Caki2 (cell line): ENCODE measurements around the gene PHOX2A. TPM values are rescaled to one million over a fixed set of nuclear protein-coding genes. Genes with fewer than 3 reads are reported as not detected.

Experiments used
- DNase-seq: peaks from one replicate; pipeline ENCODE4 v3.0.0-alpha.2; 2015; ENCODE audit warnings: low read depth
- in situ Hi-C: cut with HindIII; loops from 2 replicates; pipeline ENCODE4 v1.10.0; 2016; ENCODE audit warnings: low sequenced_read_pairs, low pct_unique_long_range_greater_than_20kb, mixed read lengths
- total RNA-seq: library from RNA; depleted of rRNA; stranded (reverse); fragments of >200 nt; shearing (Covaris generic); gene quantifications from 2 replicates; pipeline ENCODE4 v1.2.3, GENCODE V29; 2014; ENCODE audit warnings: low replicate concordance

PHOX2A gene
- total RNA-seq, 1 experiment from 2014 or later, result not detected

DNA sequence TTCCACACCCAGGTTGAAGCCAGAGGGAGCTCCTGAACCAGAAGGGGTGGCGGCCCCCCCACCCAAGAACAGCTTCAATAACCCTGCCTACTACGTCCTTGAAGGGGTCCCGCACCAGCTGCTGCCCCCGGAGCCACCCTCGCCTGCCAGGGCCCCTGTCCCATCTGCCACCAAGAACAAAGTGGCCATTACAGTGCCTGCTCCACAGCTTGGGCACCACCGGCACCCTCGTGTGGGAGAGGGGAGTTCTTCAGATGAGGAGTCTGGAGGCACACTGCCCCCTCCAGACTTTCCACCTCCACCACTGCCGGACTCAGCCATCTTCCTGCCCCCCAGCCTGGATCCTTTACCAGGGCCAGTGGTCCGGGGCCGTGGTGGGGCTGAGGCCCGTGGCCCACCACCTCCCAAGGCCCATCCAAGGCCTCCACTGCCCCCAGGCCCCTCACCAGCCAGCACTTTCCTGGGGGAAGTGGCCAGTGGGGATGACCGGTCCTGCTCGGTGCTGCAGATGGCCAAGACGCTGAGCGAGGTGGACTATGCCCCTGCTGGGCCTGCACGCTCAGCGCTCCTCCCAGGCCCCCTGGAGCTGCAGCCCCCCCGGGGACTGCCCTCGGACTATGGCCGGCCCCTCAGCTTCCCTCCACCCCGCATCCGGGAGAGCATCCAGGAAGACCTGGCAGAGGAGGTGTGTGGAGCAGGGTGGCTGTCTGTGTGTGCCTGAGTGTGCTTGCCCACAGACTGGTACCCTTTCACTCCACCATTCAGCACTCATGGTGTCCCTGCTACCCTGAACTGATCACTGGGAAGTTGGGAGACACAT, 6.7 kb downstream of the PHOX2A start:
- DNase-seq, result no peak
- in situ Hi-C loops, result no loop called here

GRCh38 chr11:72236774-72237111, 7.2 kb downstream of the PHOX2A start:
- no peak for DNase-seq
- in situ Hi-C loops, result no loop called here

GRCh38 chr11:72236083-72236697, 7.8 kb downstream of the PHOX2A start:
- in situ Hi-C loops, result no loop called here
- no peak for DNase-seq

- in situ Hi-C loops, result no loop called here
- DNase-seq, result no peak
These were observed 8.5 kb downstream of the PHOX2A start for GRCh38 chr11:72235351-72236057.

DNA sequence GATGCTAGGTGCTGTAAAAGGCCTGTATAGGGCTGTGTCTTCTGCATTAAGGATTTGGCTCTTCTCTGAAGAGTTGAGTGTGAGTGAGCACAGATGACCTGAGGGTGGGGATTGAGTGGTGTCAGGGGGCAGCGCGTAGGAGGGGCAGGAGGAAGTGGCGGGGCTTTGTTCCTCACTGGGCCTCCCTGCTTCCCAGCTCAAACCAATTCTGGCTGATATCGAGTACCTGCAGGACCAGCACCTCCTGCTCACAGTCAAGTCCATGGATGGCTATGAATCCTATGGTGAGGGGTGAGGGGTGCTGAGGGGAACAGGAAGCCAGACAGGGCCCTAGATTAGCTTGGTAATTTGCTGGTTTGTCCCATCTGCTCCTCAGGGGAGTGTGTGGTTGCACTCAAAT, 9.1 kb downstream of the PHOX2A start:
- no peak for DNase-seq
- in situ Hi-C loops, result no loop called here

GRCh38 chr11:72234514-72234830, 9.5 kb downstream of the PHOX2A start:
- DNase-seq, result no peak
- in situ Hi-C loops, result no loop called here

DNA sequence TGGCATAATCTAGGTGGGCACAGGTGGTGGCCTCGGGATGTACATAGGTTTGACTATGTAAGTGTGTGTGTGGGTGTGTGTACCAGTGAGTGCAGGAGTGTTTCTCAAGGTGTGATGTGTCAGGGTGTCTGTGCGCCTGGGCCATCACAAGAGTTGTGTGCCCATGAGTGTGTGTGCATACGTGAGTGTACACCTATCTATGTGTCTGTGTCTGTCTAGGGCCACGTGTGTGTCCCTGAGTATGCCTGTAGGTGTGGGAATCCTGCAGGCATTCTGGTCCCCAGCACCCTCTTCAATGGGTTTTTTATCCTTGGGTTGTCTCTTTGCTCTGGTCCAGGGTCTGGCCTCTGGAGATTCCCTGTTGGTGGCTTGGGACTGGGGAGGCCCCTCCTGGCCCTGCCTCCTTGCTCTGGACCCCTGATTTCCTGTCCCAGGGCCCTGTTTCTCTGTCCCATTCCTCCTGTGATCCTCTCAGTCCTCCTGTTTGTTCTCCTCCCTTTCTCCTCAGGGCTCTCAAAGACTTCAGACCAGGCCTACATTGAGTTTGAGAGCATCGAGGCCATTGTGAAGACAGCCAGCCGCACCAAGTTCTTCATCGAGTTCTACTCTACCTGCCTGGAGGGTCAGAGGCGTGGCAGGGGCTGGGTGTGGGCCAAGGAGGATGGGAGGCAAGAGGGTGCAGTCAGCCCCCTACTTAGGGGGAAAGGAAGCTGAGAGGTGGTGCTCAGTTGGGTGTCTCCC, 10.0 kb downstream of the PHOX2A start:
- no peak for DNase-seq
- in situ Hi-C loops, result no loop called here

DNA sequence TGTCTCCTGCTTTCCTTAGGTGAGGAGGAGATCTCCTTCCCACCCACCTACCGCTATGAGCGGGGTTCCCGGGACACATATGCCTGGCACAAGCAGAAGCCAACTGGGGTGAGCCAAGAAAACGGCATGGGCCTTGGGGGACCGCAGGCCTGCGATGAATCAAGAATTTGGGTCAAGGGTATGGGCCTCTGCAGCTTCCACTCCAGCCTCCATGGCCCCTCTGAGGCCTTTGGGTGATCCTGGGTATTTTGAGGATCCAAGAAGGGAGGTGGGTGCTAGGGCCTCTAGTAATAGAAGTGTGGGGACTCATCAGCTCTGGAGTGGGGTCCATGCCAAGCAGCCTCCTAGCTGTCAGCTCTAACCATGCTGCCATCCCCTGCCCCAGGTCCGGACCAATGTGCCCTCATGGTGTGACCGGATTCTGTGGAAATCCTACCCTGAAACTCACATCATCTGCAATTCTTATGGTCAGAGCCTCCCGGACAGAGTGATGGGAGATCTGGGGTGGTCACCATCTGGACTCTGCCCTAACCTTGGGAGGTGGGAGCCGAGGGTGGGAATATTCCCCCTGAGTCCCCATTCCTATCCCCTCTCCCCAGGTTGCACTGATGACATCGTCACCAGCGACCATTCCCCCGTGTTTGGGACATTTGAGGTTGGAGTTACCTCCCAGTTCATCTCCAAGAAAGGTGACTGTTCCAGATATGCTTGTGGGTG, 10.8 kb downstream of the PHOX2A start:
- in situ Hi-C loops, result no loop called here
- DNase-seq, result no peak

DNA sequence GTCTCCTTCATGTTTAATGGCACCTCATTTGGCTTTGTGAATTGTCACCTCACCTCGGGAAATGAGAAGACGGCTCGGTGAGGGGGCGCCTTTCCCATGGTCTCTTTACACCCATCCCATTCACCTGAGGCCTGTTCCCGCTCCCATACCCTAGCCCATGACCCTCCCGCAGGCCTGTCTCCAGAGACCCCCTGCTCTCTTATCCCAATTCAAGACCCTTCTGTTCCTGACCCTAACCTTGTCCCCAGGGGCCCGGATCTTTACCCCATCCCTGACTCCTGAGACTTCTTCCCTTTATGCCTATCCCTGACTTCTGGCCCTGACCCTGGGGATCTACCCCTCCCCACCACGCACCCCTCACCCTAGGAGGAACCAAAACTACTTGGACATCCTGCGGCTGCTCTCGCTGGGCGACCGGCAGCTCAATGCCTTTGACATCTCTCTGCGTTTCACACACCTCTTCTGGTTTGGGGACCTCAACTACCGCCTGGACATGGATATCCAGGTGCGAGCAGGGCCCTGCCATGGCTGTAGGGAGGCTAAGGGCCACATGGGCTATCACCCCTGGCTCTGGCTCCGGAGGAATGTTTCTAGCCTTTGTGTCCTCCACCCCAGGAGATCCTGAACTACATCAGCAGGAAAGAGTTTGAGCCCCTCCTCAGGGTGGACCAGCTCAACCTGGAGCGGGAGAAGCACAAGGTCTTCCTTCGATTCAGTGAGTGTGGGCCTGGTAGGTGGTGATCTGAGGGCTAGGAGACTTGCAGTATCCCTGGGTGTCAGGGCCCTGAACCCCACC, 11.5 kb downstream of the PHOX2A start:
- no peak for DNase-seq
- in situ Hi-C loops, result no loop called here

GRCh38 chr11:72231396-72232259, 12.3 kb downstream of the PHOX2A start:
- DNase-seq, result no peak
- in situ Hi-C loops, result no loop called here

DNA sequence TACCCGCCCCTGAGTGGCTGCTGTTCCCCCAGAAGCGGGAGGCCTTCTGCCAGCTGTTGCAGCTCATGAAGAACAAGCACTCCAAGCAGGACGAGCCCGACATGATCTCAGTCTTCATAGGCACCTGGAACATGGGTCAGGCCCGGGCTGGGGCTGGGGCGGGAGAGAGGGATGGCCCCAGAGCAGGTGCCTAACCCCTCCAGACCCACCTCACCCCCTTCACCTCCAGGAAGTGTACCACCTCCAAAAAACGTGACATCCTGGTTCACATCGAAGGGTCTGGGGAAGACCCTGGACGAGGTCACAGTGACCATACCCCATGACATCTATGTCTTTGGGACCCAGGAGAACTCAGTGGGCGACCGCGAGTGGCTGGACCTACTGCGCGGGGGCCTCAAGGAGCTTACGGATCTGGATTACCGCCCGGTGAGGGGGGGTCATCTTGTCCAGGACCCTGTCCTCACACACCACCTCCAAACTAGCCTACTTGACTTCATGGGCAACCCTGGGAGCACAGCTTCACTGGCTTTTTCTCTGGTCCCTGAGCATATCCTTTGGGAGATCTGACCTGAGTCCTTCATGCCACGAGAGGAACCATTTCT, 13.1 kb downstream of the PHOX2A start:
- DNase-seq, result no peak
- in situ Hi-C loops, result no loop called here

- DNase-seq, result no peak
- in situ Hi-C loops, result no loop called here
These were observed 13.8 kb downstream of the PHOX2A start for GRCh38 chr11:72229925-72230763.

DNA sequence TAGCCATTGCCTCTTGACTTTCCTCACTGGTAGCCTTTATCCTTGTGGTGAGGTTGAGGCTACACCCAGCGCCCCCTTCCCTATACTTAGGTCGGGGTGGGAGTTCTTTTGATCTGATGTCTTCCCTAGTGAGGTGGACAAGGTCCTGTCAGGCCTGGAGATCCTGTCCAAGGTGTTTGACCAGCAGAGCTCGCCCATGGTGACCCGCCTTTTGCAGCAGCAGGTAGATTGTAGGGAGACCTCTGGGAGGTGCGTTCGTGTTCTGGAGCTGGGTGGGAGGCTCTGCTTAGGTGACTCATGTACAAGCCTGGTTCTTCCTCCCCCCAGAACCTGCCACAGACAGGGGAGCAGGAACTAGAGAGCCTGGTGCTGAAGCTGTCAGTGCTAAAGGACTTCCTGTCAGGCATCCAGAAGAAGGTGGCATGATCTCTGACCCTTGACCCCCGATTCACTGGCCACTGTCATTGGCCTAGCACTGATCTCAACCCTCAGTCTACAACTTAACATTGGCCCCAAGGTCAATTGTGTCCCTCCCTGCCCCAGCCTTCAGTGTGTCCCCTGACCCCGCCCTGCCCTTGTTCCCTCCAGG, 14.5 kb downstream of the PHOX2A start:
- in situ Hi-C loops, result no loop called here
- no peak for DNase-seq

DNA sequence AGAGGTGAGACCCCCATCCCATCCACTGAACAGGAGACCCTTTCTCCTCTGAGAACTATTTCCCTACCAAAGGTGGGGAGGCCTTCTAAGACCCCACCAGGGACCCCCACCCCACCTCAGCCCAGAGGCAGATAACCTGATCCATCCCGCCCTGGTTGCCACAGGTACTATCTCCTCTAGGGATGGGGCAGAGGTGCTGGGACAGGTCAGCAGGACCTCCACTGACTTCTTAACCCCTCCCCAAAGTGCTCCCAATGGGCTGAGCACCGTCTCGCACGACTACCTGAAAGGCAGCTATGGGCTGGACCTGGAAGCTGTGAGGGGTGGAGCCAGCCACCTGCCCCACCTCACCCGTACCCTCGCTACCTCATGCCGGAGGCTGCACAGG, 15.1 kb downstream of the PHOX2A start:
- in situ Hi-C loops, result no loop called here
- DNase-seq, result no peak

GRCh38 chr11:72228229-72228843, 15.6 kb downstream of the PHOX2A start:
- in situ Hi-C loops, result no loop called here
- DNase-seq, result no peak
